Bronchial epithelial cell (primary cell): ENCODE results near the gene PTS. TPM values are rescaled to one million over a fixed set of nuclear protein-coding genes. Genes with fewer than 3 reads are reported as not detected.

Source experiments
- DNase-seq: peaks from one replicate; pipeline ENCODE4 v3.0.0-alpha.2; 2010; ENCODE audit warnings: low read depth
- FAIRE-seq: peaks from 2 replicates; lab custom pipeline; 2011; peaks lifted over from hg19 to GRCh38; lab: Jason Lieb, UNC
- H3K27me3 ChIP-seq: 2 replicates; pipeline ENCODE4 v1.5.1; 2011; ENCODE audit warnings: low read length; ENCODE audit not compliant: control insufficient read depth, insufficient read depth
- H3K36me3 ChIP-seq: 2 replicates; pipeline ENCODE4 v1.5.1; 2011; ENCODE audit warnings: low read length; ENCODE audit not compliant: control insufficient read depth, insufficient read depth
- H3K4me3 ChIP-seq: 2 replicates; pipeline ENCODE4 v1.5.1; 2011; ENCODE audit warnings: mild to moderate bottlenecking, low read depth, low read length, control low read depth
- total RNA-seq: library from RNA; depleted of rRNA; stranded (reverse); fragments of >200 nt; gene quantifications from 2 replicates; pipeline ENCODE4 v1.2.1, GENCODE V29; 2014
- TF ChIP-seq, protein P1 (sequence below): IDR thresholded peaks from 2 replicates; pipeline ENCODE4 v1.5.1; 2011; ENCODE audit warnings: mild to moderate bottlenecking, moderate library complexity, low read length, control low read depth, inconsistent platforms; ENCODE audit not compliant: insufficient read depth, severe bottlenecking

Gene PTS
- total RNA-seq, 1 donor from 2014 or later: 68.4 TPM

DNA sequence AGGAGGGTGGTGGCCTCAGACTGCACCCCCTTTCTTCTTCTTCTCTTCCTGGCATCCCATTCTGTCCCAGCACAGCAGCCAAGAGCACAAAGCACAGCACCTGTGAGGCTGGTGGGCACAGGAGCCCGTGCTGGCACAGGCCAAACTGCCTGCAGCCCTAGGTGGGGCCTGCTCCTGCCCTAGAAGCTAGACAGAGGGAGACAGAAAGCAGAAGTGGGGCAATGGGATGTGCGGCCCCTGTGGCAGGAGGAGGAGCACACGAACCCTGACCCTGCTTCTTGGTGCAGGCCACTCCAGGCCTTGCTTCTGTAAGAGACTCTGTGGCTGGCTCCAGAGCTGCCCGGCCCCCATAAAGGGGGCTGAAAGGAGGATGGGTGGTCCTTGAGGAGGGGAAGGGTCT lies 3.9 kb upstream of the PTS start:
- no peaks in the 10 kb centered on the region for H3K36me3 ChIP-seq
- no peaks in the 10 kb centered on the region for H3K27me3 ChIP-seq
- DNase-seq (no peak), FAIRE-seq (no peak)
- TF ChIP-seq, protein P1, sequence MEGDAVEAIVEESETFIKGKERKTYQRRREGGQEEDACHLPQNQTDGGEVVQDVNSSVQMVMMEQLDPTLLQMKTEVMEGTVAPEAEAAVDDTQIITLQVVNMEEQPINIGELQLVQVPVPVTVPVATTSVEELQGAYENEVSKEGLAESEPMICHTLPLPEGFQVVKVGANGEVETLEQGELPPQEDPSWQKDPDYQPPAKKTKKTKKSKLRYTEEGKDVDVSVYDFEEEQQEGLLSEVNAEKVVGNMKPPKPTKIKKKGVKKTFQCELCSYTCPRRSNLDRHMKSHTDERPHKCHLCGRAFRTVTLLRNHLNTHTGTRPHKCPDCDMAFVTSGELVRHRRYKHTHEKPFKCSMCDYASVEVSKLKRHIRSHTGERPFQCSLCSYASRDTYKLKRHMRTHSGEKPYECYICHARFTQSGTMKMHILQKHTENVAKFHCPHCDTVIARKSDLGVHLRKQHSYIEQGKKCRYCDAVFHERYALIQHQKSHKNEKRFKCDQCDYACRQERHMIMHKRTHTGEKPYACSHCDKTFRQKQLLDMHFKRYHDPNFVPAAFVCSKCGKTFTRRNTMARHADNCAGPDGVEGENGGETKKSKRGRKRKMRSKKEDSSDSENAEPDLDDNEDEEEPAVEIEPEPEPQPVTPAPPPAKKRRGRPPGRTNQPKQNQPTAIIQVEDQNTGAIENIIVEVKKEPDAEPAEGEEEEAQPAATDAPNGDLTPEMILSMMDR: no peak
- no peak overlapping the region for H3K4me3 ChIP-seq

DNA sequence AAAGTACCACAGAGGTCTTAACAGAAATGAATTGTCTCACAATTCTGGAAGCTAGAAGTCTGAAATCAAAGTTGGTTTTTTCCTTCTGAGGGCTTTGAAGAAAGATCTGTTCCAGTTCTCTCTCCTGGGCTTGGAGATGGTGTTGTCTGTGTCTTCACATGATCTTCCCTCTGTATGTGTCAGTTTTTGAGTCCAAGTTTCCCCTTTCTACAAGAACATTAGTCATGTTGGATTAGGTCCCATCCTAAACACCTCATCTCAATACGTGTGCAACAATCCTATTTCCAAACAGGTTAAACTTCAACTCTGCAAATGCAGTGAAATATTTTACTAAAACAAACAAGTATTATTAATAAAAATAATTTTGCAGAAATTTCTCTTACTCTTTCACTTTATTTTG lies 3.1 kb upstream of the PTS start:
- TF ChIP-seq, protein P1: no peak
- H3K36me3 ChIP-seq: no peaks in the 10 kb centered on the region
- peak; percentile 80 for DNase-seq
- H3K27me3 ChIP-seq: no peaks in the 10 kb centered on the region
- no peak overlapping the region for H3K4me3 ChIP-seq
- no peak for FAIRE-seq

DNA sequence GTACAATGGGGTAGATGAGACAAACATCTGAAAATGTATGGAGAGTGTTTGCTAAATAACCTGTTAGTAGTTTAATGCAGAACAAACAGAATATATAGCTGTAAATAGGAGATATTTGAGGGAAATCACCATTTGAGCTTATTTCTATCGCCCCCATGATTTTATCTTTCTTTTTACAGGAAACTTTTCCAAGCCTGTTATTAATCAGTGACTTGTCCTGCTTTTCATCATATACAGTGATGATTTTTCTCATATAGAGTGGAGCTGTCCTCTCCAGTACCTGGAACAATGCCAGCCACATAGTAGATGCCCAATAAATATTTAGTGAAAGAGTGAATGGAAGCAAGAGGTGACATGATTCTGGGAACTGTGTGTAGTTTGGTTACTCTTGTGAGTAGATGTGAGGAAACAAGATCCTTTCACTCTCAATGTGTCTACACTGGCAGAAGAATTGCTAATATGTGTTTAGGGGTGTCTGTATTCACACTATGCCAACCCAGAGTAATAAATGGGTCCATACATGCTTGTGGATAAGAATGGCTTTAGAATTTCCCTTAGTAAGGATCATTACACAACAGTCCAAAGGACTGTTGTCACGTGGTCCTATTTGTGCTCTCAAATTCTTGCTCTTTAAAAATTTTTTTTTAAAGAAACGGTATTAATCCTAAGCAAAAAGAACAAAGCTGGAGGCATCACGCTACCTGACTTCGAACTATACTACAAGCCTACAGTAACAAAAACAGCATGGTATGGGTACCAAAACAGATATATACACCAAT lies 2.3 kb upstream of the PTS start:
- Histone ChIP-seq H3K36me3 (no peaks in the 10 kb centered on the region), H3K27me3 (no peaks in the 10 kb centered on the region), H3K4me3 (no peak overlapping the region)
- no peak for DNase-seq
- TF ChIP-seq, protein P1: no peak
- FAIRE-seq: no peak

DNA sequence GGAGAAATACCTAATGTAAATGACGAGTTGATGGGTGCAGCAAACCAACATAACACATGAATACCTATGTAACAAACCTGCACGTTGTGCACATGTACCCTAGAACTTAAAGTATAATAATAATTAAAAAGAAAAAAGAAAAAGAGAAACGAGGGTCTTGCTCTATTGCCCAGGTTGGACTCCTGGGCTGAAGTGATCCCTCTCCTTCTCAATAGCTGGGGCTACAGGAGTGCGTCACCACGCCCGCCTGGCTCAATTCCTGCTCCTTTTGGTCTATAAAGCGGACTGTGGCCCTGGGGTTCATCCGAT lies 521 bp upstream of the PTS start:
- no peak for DNase-seq

DNA sequence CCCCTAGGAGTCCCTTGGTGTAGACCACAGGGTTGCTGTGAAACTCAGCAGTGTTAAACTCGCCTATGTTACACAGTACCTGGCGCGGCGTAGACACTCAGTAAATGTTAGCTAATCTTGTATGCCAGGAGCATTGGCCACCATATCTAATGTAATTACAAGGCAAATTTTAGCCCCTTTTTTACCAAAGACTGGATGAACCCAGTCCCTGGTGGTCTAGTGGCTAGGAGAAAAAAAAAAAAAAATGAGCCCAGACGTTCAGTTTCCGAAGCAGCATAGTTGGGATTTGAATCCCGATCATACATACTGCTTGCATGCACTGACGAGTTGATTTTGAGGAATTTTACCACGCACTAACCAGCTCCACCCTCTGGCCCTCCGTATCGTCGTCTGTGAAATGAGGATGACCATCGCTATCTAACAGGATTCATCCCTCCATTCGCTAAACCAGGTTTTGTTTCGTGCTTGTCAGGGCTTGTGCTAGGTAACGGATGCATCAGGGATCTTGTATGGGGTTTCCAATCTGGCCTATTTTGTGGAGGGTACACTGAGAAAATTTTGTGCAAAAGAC lies 688 bp downstream of the PTS start:
- Histone ChIP-seq H3K36me3 (peaks cover 5% of the 10 kb centered on the region), H3K4me3 (peak overlapping the region; percentile 72), H3K27me3 (no peaks in the 10 kb centered on the region)
- TF ChIP-seq, protein P1: no peak
- FAIRE-seq (no peak), DNase-seq (peak; percentile 45)

More for the DNA sequence above, 521 bp upstream of the PTS start:
- TF ChIP-seq, protein P1: no peak
- peak overlapping the region; percentile 72 for H3K4me3 ChIP-seq
- no peaks in the 10 kb centered on the region for H3K27me3 ChIP-seq
- no peak for FAIRE-seq
- H3K36me3 ChIP-seq: peaks cover 5% of the 10 kb centered on the region
